Transverse colon (tissue), 4 donors: ENCODE results near the gene DMD. TPM values are rescaled to one million over a fixed set of nuclear protein-coding genes. Genes with fewer than 3 reads are reported as not detected.

Experiments
- DNase-seq: peaks from one replicate; pipeline ENCODE4 v3.0.0-alpha.2; 2019
- H3K27ac ChIP-seq, 4 donors: fragments of 200-600 bp; sonication (generic); 2 replicates each; pipeline ENCODE4 v1.5.1; 2016 to 2018; ENCODE audit warnings: inconsistent platforms in 4 of 4
- H3K27me3 ChIP-seq: fragments of 200-600 bp; sonication (generic); 2 replicates; pipeline ENCODE4 v1.5.1; 2017; ENCODE audit warnings: inconsistent platforms
- H3K36me3 ChIP-seq, 4 donors: fragments of 200-600 bp; sonication (generic); 2 replicates each; pipeline ENCODE4 v1.5.1; 2017 to 2019; ENCODE audit warnings: inconsistent platforms in 4 of 4
- H3K4me1 ChIP-seq, 4 donors: fragments of 200-600 bp; sonication (generic); 2 replicates each; pipeline ENCODE4 v1.5.1; 2017 to 2020; ENCODE audit warnings: inconsistent platforms in 4 of 4
- H3K4me3 ChIP-seq, 4 donors: fragments of 200-600 bp; sonication (generic); 1 replicate in 1 of 4; 2 replicates in 3 of 4; pipeline versions ENCODE4 v1.5.1 to v1.6.1; 2017 to 2019; ENCODE audit warnings: inconsistent platforms in 4 of 4
- H3K9me3 ChIP-seq, 2 donors: fragments of 200-600 bp; sonication (generic); 2 replicates each; pipeline ENCODE4 v1.5.1; 2017 to 2019; ENCODE audit warnings: inconsistent platforms in 2 of 2
- EP300 ChIP-seq: sonication (generic); formaldehyde crosslinking; IDR thresholded peaks from one replicate; pipeline ENCODE4 v1.6.1; 2017; ENCODE audit warnings: antibody characterized with exemption, low read depth
- POLR2A ChIP-seq: fragments of 450-650 bp; IDR thresholded peaks from one replicate; pipeline ENCODE4 v1.6.1; 2016; ENCODE audit warnings: antibody characterized with exemption, mild to moderate bottlenecking, moderate library complexity
- POLR2AphosphoS5 ChIP-seq, 3 donors: sonication (generic); formaldehyde crosslinking; IDR thresholded peaks; one replicate each; pipeline ENCODE4 v1.6.1; 2016; ENCODE audit warnings: antibody characterized with exemption in 3 of 3
- WGBS, 2 donors: methylation state at CpG; one replicate each; pipeline ENCODE4 v1.1.5; 2018; ENCODE audit warnings: low coverage in 1 of 2; 5-methylcytosine and 5-hydroxymethylcytosine counted together
- in situ Hi-C, 4 donors: fragments of 200-750 bp; cut with MboI; loops; one replicate each; pipeline versions ENCODE4 v1.15.0 to v1.15.1; 2017; ENCODE audit warnings: low sequenced_read_pairs in 3 of 4, low pct_ligation_motif_present in 1 of 4, low pct_unique_long_range_greater_than_20kb in 1 of 4
- intact Hi-C: fragments of 100-400 bp; cut with DNase I; formaldehyde crosslinking; loops from one replicate; pipeline ENCODE4 v1.15.1; 2023; ENCODE audit warnings: low total_unique reads
- total RNA-seq, 4 donors: library from RNA; depleted of rRNA; stranded (reverse); fragments of >200 nt; gene quantifications; one replicate each; pipeline ENCODE4 v1.1.0, GENCODE V29; 2016
- TF ChIP-seq, protein P1 (sequence below), 5 experiments: fragments of 200-600 bp in 3 of 5; fragments of 450-650 bp in 2 of 5; sonication (generic) in 3 of 5; IDR thresholded peaks; 1 replicate in 2 of 5; 2 replicates in 3 of 5; pipeline ENCODE4 v1.5.1; 2016 to 2017; ENCODE audit warnings: antibody characterized with exemption in 5 of 5, inconsistent platforms in 3 of 5, mild to moderate bottlenecking in 2 of 5, moderate library complexity in 1 of 5

Gene DMD
- total RNA-seq, 4 donors from 2014 or later = 20.9 to 44.6 (median 32.5) TPM

DNA sequence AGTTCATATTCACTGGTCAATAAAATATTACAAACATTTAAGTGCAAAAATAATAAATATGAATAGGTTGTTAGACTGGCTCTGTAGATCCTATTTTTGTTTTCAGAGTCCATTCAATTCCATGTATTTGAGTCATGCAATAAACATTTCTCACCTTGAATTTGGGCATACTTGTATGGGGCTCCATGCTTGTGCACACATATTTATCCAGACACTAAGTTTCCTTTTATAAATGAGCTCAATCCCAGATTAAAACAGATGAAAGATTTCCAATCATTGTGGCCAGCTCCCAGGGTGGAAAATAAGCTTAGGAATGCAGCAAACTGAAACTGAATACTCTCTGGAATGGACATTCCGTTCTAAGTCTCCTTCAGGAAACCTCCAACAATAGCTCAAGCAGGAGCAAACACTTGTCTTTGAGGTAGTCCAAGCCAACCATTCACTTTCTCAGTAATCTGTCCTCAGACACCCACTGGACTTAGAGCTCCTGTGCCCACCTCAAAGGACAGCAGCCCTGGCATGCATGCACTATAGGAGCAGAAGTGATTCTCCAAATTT, 16.4 kb downstream of the DMD start:
- Histone ChIP-seq H3K27me3 (no peaks in the 10 kb centered on the region), H3K27ac (peak overlapping the region in 2 of 4 donors; percentile 39 to 57), H3K9me3 (no peaks in the 10 kb centered on the region), H3K4me3 (no peak overlapping the region), H3K36me3 (no peaks in the 10 kb centered on the region), H3K4me1 (no peaks in the 10 kb centered on the region)
- TF ChIP-seq EP300 = no peak
- TF ChIP-seq, protein P1, sequence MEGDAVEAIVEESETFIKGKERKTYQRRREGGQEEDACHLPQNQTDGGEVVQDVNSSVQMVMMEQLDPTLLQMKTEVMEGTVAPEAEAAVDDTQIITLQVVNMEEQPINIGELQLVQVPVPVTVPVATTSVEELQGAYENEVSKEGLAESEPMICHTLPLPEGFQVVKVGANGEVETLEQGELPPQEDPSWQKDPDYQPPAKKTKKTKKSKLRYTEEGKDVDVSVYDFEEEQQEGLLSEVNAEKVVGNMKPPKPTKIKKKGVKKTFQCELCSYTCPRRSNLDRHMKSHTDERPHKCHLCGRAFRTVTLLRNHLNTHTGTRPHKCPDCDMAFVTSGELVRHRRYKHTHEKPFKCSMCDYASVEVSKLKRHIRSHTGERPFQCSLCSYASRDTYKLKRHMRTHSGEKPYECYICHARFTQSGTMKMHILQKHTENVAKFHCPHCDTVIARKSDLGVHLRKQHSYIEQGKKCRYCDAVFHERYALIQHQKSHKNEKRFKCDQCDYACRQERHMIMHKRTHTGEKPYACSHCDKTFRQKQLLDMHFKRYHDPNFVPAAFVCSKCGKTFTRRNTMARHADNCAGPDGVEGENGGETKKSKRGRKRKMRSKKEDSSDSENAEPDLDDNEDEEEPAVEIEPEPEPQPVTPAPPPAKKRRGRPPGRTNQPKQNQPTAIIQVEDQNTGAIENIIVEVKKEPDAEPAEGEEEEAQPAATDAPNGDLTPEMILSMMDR (IDR thresholded peaks at IDR 0.05) = no peak
- no peak for TF ChIP-seq POLR2A
- TF ChIP-seq POLR2AphosphoS5 (IDR thresholded peaks at IDR 0.05) = no peak
- DNase-seq = no peak
- 26% methylated on average over 1 of the region's 1 CpG; no CpG with 5 or more reads in 1 of the 2 donors for WGBS, 2 donors
- intact Hi-C loops = no loop called here
- in situ Hi-C loops = no loop called here

DNA sequence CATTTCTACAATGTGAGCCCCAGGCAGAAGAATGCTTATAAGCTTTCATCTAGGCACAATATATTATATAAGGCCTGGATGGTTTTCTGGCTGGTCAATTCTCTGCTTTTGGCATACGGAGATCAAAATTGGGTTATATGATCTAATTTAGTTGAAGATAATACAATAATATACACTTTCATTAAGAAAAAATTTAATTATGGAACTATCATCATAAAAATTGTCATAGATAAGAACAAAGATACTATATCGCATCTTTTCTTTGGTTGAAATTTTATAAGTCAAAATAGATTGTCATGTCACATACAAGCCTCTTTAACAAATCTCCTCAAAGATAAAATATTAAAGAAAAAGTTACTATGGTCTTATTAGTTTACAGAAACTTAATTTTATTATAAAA, 17.1 kb downstream of the DMD start:
- Histone ChIP-seq H3K4me3 (no peak overlapping the region), H3K27ac (peak overlapping the region in 1 of 4 donors; percentile 9), H3K27me3 (no peaks in the 10 kb centered on the region), H3K36me3 (no peaks in the 10 kb centered on the region), H3K4me1 (no peaks in the 10 kb centered on the region), H3K9me3 (no peaks in the 10 kb centered on the region)
- TF ChIP-seq, protein P1 (IDR thresholded peaks at IDR 0.05) = no peak
- TF ChIP-seq EP300 (no peak), POLR2AphosphoS5 (IDR thresholded peaks at IDR 0.05) (no peak)
- intact Hi-C loops (no loop called here), in situ Hi-C loops (no loop called here)
- 90 to 100% methylated on average over 1 to 2 of the region's 2 CpGs for WGBS, 2 donors
- no peak for DNase-seq

DNA sequence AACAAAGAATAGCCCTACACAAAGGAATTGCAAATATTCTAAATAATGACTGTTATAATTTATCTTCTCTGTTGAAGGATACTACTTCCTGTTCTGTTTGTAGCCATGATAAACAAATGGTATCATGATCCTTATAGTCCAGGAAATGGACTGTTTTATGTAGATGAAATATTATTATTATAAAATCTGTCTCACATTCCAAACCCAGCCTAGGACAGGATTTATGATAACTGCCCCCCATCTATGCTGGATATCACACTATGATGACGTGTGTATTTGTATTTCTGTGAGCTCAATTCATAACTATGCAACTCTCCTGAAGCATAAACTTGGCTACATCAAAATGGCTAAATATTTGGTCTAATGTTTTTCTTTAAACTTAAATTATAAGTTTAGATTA, 21.3 kb downstream of the DMD start:
- WGBS, 2 donors = 30% methylated on average over 1 of the region's 1 CpG; no CpG with 5 or more reads in 1 of the 2 donors
- in situ Hi-C loops = no loop called here
- intact Hi-C loops = no loop called here

DNA sequence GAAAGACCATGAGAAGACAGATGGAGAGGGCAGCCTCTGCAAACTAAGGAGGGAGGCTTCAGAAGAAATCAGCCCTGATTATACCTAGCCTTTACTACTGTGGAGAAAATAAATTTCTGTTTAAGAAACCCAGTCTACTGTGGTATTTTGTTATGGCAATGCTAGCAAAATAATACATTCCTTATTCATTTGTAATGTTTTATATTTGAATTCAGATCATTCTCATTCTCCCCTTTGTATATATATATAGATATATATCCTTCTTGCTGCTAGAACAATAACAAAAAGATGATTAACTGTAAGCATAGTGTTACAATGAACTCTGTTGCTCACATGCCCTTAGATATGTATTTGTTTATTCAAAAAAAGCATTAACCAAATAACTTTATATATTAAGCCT, 22.5 kb downstream of the DMD start:
- in situ Hi-C loops = no loop called here
- no peak for DNase-seq

More for the DNA sequence above, 21.3 kb downstream of the DMD start:
- no peaks in the 10 kb centered on the region for H3K36me3 ChIP-seq
- H3K4me3 ChIP-seq = no peak overlapping the region
- TF ChIP-seq POLR2AphosphoS5 (IDR thresholded peaks at IDR 0.05) = no peak
- H3K27ac ChIP-seq = peak overlapping the region in 1 of 4 donors; percentile 4
- no peak for DNase-seq
- H3K4me1 ChIP-seq = no peaks in the 10 kb centered on the region
- H3K27me3 ChIP-seq = no peaks in the 10 kb centered on the region
- no peaks in the 10 kb centered on the region for H3K9me3 ChIP-seq

More for the DNA sequence above, 22.5 kb downstream of the DMD start:
- Histone ChIP-seq H3K4me3 (no peak overlapping the region), H3K36me3 (no peaks in the 10 kb centered on the region), H3K9me3 (no peaks in the 10 kb centered on the region), H3K27me3 (no peaks in the 10 kb centered on the region), H3K27ac (peak overlapping the region in 1 of 4 donors; percentile 20), H3K4me1 (no peaks in the 10 kb centered on the region)
- TF ChIP-seq POLR2AphosphoS5 (IDR thresholded peaks at IDR 0.05) = no peak
- TF ChIP-seq, protein P1 (IDR thresholded peaks at IDR 0.05) = no peak
- TF ChIP-seq POLR2A = no peak
- TF ChIP-seq EP300 = no peak
- intact Hi-C loops = no loop called here
